ENCODE measurements around the gene BHMT2.

Gene BHMT2

DNA sequence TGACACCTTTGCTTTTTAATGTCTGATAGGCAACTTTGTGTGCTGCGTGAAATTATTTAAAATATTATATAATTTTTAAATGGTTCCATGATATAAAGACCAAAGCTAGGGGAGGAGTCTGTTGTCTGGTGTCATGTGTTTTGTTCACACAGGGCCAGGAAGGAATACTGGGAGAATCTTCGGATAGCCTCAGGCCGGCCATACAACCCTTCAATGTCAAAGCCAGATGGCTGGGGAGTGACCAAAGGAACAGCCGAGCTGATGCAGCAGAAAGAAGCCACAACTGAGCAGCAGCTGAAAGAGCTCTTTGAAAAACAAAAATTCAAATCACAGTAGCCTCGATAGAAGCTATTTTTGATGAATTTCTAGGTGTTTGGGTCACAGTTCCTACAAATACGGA is 61.2 kb downstream of the BHMT2 start:
- no peak for DNase-seq

- no peak for DNase-seq
Observed at GRCh38 chr5:79133121-79133656, 63.6 kb downstream of the BHMT2 start.

GRCh38 chr5:79133657-79134451 is 64.3 kb downstream of the BHMT2 start:
- peak; percentile 54 for DNase-seq

DNA sequence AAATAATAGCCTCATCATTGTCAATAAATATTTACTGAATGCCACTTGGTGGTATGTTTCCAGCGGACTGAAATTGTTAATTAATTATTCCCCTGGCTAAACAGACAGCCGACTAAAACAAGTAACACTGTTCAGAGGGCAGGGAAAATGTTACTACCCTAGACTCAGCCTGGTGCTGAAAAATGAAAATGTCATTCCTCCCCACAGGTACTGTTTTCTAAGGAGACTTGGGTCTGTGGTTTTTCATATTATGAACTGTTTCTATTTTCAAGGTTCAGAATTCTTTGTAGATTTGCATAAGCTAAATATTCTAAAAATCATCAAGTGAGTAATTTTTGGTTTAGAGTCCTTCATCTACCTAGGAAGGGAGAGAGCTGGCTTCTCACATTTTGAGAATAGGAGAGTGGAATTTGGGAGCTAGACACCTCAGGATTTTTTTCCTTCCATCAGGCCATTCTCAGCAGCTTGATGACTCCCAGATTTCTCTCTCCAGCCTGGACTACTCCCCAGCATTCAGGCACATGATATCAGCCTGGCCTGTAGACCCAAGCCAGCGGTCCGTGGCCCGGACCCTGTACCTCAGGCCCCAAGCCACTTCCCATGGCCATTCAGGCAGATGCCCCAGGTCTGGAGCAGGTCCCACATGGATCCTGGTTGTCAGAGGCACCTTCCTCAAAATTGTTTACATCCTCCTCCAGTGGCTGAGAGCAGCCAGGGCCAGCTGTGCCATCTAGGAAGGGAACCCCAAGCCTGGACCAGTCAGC is 66.4 kb downstream of the BHMT2 start:
- DNase-seq = no peak

DNA sequence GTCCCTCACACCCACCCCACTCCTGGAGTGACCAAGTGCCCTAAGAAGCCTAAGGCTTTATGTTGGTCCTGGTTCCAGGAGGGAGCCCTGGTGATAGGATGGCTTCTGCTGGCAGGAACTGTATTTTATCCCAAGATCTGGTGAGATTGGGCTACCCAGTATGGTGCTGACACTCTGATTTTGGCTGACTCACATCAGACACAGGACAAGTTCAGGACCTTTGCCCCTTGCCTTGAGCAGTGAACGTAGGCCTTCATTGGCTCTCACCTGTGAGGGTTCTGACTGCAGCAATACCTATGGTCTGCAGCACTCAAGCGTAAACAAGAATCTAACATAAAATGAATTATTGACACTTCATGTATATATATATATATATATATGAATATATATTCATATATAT is 67.1 kb downstream of the BHMT2 start:
- DNase-seq = no peak

Measured in stimulated activated naive CD4-positive, alpha-beta T cell treated with Interleukin-2 at 50 U/mL for 16 hours (primary cell).